ENCODE data around the gene YPEL1. TPM values are rescaled to one million over a fixed set of nuclear protein-coding genes. Genes with fewer than 3 reads are reported as not detected.

The YPEL1 gene, protein sequence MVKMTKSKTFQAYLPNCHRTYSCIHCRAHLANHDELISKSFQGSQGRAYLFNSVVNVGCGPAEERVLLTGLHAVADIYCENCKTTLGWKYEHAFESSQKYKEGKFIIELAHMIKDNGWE
- total RNA-seq: 10 to 100 TPM in 2 of 4 donors, 1 to 10 TPM in 2; 2.9 to 21.9 (median 10.3) TPM
- polyA plus RNA-seq: 1 to 10 TPM in 2 of 3 donors, under 1 TPM in 1; 0.72 to 4.6 (median 3.8) TPM
- long read RNA-seq, donor 1, full-length matches to known transcripts: 15 of 25 reads
- long read RNA-seq, donor 1, partial matches to known transcripts: 2 of 25 reads
- long read RNA-seq, donor 1, other reads (novel, unspliced or antisense): 8 of 25 reads
- long read RNA-seq, donor 2, full-length matches to known transcripts: 1 of 6 reads
- long read RNA-seq, donor 2, partial matches to known transcripts: 1 of 6 reads
- long read RNA-seq, donor 2, other reads (novel, unspliced or antisense): 4 of 6 reads

DNA sequence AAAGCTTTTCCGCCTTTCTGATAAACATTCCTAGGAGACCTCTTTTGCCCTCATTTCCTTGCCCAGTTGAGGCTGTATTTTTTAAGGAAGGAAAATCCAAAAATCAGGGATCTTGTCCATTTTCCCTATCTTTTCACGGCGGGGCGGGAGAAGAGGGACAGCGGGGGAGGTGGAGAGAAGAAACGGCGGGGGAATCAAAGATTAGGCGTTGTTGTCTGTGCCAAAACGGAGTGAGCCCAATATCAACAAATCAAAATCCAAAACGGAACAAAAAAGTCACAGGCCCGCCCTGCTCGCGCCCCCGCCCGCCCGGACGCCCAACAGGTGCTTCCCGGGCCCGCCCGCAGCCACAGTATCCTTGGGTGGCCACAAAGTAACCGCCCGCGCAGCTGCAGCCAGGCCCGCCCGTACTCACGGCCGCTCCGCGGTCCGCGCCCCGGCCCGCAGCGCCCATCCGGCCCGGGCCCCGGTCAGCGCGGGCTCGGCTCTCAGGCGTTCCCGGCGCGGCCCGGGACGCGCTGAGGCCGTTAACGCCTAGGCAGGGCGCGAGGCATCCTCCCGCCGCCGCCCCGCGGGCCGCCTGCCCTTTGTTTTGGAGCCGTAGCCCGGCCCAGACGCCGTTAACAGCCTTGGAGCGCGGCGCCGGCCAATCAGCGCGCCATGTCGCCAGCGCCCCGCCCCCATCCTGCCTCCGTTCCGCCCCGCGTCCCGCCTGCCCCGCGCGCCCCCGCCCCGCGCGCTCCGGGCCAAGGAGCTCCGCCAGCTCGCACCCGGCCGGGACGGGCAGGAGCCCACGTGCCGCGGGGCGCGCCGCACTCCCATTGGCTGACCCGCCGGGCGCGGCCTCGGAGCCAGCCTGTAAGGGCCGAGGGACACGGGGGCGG lies at the start of gene YPEL1:
Gene YPEL1, minus strand, starts transcription at position 595 of the 884 bp plus-strand sequence. CDS start 25,050 bp downstream, outside the sequence.
- Histone ChIP-seq H3K36me3 (ENCODE audit: insufficient read depth in 1 of 2, low read depth in 1 of 2) (peaks cover 0 to 6% of the 10 kb centered on the region in 2 donors), H3K27me3 (ENCODE audit: insufficient read depth in 3 of 3, low read length in 2 of 3) (no peaks in the 10 kb centered on the region), H3K4me3 (peak within 1 kb of the TSS; percentile 74), H3K27ac (peak within 1 kb of the TSS; percentile 92), H3K9me3 (no peaks in the 10 kb centered on the region), H3K4me1 (peaks cover 20% of the 10 kb centered on the region)
- TF ChIP-seq, protein P1, sequence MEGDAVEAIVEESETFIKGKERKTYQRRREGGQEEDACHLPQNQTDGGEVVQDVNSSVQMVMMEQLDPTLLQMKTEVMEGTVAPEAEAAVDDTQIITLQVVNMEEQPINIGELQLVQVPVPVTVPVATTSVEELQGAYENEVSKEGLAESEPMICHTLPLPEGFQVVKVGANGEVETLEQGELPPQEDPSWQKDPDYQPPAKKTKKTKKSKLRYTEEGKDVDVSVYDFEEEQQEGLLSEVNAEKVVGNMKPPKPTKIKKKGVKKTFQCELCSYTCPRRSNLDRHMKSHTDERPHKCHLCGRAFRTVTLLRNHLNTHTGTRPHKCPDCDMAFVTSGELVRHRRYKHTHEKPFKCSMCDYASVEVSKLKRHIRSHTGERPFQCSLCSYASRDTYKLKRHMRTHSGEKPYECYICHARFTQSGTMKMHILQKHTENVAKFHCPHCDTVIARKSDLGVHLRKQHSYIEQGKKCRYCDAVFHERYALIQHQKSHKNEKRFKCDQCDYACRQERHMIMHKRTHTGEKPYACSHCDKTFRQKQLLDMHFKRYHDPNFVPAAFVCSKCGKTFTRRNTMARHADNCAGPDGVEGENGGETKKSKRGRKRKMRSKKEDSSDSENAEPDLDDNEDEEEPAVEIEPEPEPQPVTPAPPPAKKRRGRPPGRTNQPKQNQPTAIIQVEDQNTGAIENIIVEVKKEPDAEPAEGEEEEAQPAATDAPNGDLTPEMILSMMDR (IDR thresholded peaks at IDR 0.05): no peak
- WGBS, 3 donors: 0 to 1% (median 0%) methylated on average over 41 to 102 of the region's 102 CpGs
- intact Hi-C loops (cut with DNase I): loop anchor here in 1 of 2 donors (10.0 kb wide), 2 partner anchors 49 to 129 kb away; partner anchors contain the start of gene MAPK1
- ATAC-seq (peak; percentile 96 to 98 (median 97)), DNase-seq (peak; percentile 98)

DNA sequence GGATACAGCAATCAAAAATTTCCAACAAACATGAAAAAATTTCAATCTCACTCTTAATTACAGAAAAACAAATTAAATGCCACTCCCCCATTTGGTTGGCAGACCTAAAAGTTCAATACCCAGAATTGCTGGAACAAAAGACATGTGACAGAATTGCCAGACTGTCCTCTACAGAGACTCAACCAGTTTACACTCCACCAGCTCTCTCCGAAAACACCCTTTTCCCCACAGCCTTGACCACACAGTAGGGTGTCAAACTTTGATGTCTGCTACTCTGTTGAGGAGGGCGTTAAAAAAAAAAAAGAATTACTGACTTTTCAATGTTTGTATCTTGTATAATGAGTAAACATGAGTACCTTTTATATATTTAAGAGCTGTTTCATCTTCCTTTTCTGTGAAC lies 44.7 kb upstream of the YPEL1 start:
- H3K27ac ChIP-seq: no peak overlapping the region
- TF ChIP-seq, protein P1 (IDR thresholded peaks at IDR 0.05): no peak
- 94 to 100% (median 96%) methylated on average over 2 of the region's 2 CpGs for WGBS, 3 donors
- H3K4me1 ChIP-seq: peaks cover under 1% of the 10 kb centered on the region
- intact Hi-C loops (cut with DNase I): loop anchor here in 1 of 2 donors (10.0 kb wide), 1 partner anchor 45 kb away; the partner anchor contains the start of gene YPEL1
- ATAC-seq (no peak), DNase-seq (no peak)
- H3K36me3 ChIP-seq (ENCODE audit: insufficient read depth in 1 of 2, low read depth in 1 of 2): peaks cover 0 to 57% of the 10 kb centered on the region in 2 donors
- H3K9me3 ChIP-seq: no peaks in the 10 kb centered on the region
- no peaks in the 10 kb centered on the region for H3K27me3 ChIP-seq (ENCODE audit: insufficient read depth in 3 of 3, low read length in 2 of 3)
- H3K4me3 ChIP-seq: no peak overlapping the region

DNA sequence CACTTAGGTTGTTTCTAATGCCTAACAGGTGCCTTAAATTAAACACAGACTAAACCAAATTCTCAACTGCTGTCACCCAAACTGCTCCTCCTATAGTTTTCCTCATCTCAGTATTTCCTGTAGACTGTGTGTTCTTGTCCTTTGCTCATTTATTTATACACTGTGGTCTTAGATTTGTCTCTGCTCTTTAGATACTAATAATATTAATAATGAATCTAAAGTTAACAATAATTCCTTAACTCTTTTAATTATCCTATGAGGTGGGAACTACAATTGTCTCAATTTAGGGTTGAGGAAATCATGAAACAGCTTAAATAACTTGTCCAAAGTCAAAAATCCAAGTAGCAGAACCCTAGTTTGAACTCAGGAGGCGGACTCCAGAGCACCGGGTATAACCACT lies 43.9 kb upstream of the YPEL1 start:
- 94 to 96% (median 95%) methylated on average over 2 of the region's 2 CpGs for WGBS, 3 donors
- Histone ChIP-seq H3K27ac (no peak overlapping the region), H3K4me3 (no peak overlapping the region), H3K4me1 (peaks cover 6% of the 10 kb centered on the region), H3K27me3 (ENCODE audit: insufficient read depth in 3 of 3, low read length in 2 of 3) (no peaks in the 10 kb centered on the region), H3K36me3 (ENCODE audit: insufficient read depth in 1 of 2, low read depth in 1 of 2) (peaks cover 0 to 49% of the 10 kb centered on the region in 2 donors), H3K9me3 (no peaks in the 10 kb centered on the region)
- DNase-seq: no peak
- TF ChIP-seq, protein P1 (IDR thresholded peaks at IDR 0.05): no peak
- intact Hi-C loops (cut with DNase I): loop anchor here in 1 of 2 donors (5.0 kb wide), 1 partner anchor 158 kb away; no protein-coding TSS in a partner anchor
- ATAC-seq: no peak

DNA sequence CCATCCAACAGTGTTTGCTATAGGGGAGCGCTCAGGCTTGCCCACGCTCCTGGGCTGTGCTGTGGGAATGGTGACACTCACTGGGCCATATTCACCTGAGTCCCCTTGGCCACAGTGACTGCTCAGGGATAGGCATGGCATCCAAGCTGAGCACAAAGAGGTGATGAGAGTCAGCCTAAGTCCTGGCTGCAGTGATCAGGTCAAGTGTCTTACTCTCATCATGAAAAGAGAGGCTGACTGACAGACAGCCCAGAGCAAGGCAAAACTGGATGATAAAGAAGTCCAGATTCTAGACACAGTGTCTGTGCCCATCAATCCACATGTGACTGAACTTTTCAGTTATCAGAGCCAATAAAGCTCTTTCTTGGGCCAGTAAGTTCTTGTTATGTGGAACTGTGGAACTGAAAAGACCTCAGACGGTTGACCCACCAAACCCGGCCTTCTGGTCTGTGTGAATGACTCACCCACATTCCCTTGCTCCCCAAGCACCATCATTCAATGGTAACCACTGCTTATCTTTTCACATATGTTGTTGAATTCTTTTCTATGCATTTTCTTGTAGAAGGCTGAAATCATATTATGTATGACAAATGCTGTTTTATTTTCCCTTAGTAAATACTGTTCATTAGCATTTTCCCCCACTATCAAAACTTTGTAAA lies 43.2 kb upstream of the YPEL1 start:
- no peaks in the 10 kb centered on the region for H3K27me3 ChIP-seq (ENCODE audit: insufficient read depth in 3 of 3, low read length in 2 of 3)
- no peak overlapping the region for H3K4me3 ChIP-seq
- TF ChIP-seq, protein P1 (IDR thresholded peaks at IDR 0.05): no peak
- 89 to 96% (median 94%) methylated on average over 4 of the region's 4 CpGs for WGBS, 3 donors
- peaks cover 0 to 43% of the 10 kb centered on the region in 2 donors for H3K36me3 ChIP-seq (ENCODE audit: insufficient read depth in 1 of 2, low read depth in 1 of 2)
- intact Hi-C loops (cut with DNase I): loop anchor here in 1 of 2 donors (5.0 kb wide), 1 partner anchor 158 kb away; no protein-coding TSS in a partner anchor
- peaks cover 6% of the 10 kb centered on the region for H3K4me1 ChIP-seq
- no peak overlapping the region for H3K27ac ChIP-seq
- no peak for DNase-seq
- H3K9me3 ChIP-seq: no peaks in the 10 kb centered on the region
- no peak for ATAC-seq

Measured in psoas muscle (tissue), 8 donors.